ENCODE results near the gene SLC6A17.

The SLC6A17 gene

GRCh38 chr1:110136911-110137310 is 13.4 kb upstream of the SLC6A17 start:
- DNase-seq = peak; percentile 60

DNA sequence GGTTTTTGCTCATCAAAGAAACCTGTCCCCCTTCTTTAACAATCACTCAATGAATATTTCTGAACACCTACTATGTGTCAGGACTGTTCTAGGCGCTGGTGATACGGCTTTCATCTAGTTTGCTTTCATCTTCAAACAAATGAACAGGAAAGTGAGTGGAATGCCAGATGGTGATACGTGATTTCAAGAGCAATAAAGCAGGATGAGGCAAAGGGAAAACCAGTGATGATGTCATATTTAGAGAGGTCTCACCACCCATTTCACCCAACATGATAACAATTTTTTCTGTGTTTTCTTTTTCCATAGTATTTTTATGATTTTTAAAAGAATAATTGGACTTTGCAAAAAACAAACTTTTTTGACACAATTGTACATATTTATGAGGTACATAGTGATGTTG is 11.3 kb upstream of the SLC6A17 start:
- DNase-seq = no peak

- no peak for DNase-seq
These were observed 5.9 kb upstream of the SLC6A17 start for GRCh38 chr1:110144366-110144765.

DNA sequence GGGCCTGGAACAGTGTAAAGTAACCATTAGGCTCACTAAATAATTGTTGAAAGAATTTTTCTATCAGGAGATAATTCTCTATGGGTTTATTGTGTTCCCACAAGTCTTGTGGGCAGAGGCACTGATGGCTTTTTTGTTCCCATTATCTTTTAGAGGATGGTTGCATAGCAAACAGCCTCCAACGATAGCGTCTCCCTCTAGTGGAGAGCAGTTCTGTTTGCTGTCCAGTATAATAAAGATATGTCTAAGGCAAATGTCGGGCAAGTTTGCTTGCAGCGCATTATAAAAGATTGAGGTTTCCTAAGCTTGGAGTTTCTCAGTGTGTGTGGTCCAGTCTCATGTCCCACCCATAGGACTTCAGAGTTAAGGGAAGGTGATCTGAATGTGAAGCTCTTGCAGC is 1.3 kb upstream of the SLC6A17 start:
- DNase-seq = no peak

- DNase-seq = no peak
These were observed 928 bp downstream of the SLC6A17 start for GRCh38 chr1:110151175-110151669.

GRCh38 chr1:110152133-110152785 is 2.0 kb downstream of the SLC6A17 start:
- no peak for DNase-seq

GRCh38 chr1:110153407-110153950 is 3.2 kb downstream of the SLC6A17 start:
- DNase-seq = no peak

DNA sequence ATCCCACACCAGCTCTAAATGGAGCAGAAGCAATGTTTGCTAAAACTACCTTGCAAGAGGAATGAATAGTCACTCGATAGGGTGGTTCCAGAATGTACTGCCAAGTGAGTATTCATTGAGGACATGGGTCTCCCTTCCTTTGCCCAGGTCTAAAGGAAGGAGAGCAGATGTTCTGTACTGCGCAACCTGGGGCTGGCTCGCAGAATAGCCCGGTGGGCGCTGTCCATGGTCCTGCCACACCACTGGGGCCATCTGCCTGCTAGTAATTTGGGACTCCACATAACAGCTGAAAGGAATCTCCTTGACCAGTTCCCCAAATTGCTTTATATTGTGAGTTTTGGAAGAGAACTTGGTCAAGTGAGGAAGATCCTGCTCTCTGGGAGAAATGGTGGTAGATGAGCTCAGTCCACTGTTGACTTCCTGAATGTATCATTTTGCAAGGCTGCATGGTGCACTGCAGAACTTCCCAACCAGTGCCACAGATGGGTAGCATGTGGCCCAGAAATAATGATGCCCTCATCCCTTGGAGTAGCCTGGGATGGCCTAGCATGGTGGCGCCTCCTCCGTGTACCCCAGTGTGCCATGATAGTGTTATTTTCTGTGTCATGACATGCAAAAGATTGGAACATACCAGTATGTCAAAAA is 5.7 kb downstream of the SLC6A17 start:
- no peak for DNase-seq

DNA sequence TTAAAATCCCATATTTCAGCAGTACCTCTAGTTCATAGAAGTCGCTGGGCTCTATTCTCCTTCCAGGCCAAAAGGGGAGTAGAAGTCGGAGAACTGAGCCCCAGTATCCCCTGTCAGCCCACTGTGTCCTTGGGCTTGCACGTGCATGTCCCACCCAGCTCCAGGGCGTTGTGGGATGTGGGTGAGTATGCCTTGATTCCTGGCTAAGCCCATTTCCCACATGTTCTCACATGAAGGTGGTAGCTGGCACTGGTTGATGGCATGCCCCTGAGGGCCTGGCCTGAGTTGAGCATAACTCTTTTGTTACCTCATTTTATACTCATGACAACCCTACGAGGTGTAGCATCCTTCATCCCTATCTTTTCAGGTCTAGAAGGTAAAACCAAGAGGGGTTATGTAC is 8.0 kb downstream of the SLC6A17 start:
- DNase-seq = no peak

DNA sequence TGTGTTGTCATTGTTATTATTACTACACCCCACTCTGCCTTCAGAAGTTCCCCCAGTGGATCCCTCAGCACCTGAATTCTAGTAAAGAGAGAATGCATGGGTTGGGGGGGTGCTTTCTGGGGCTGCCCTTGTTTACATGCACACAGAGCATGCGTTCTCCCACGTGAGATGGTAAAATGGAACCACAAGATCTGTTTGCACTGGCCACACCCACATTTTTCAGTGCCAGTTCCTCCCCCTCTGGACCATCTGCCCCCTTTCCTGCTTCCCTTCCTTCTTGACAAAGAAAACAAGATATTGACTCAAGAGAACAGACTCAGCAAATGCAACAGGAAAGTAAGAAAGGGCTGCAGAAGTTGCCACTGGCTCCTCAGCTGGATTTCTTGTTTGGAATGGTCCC is 8.9 kb downstream of the SLC6A17 start:
- DNase-seq = no peak

GRCh38 chr1:110160538-110161100 is 10.3 kb downstream of the SLC6A17 start:
- no peak for DNase-seq

- DNase-seq = no peak
These were observed 10.9 kb downstream of the SLC6A17 start for GRCh38 chr1:110161165-110161564.

- peak; percentile 35 for DNase-seq
These were observed 11.6 kb downstream of the SLC6A17 start for GRCh38 chr1:110161849-110162248.

- no peak for DNase-seq
These were observed 13.3 kb downstream of the SLC6A17 start for GRCh38 chr1:110163591-110163990.

DNA sequence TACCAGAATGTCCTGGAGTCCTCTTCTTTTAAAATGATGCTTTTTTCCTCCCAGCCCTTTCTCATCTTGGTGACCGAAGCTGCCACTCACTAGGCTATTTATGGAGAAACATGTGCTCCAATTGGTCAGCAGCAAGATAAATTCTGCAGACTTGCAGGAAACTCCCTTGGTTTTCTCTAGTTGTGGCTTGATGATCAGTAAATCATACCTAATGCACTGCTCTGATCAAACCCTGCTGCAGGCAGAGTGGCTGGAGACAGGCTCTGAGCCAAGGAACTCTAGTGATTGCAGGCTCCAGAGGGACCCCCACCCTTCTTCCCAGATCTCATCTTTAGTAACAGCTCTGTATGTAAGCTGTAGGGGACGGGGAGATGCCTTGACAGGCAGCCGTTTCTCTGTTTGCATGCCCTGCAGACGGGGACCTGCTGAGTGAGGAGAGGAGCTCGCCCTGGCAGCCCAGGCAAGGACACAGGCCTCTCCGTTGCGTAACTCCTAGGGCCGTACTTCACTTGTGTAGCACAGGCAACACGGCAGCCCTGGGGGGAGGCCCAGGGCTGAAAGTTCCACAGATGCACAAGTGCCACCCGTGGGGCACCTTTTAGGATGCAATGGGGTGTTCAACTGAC is 14.5 kb downstream of the SLC6A17 start:
- no peak for DNase-seq

DNA sequence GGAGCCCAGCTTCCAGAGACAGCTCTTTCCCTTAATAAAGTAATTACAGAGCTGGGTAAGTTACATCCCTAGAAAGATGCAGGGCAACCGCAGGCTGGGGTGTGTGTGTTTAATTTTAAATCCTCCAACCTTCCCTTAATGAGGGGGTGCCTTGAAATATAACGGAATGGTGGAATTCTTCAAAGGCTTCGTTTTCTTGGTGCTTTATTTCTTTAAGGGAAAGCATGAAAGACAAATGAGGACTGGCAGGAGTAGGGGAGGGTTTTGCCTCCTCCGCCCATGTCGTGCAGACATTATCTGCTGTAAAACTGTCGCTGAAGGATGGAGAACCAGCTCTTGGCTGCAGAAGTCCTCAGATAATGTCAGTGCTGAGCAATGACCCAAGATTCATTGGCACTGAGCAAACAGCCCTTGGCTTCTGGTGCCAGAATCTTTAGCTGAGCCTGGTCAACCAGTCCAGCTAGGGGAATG is 15.5 kb downstream of the SLC6A17 start:
- DNase-seq = no peak

GRCh38 chr1:110166861-110167260 is 16.6 kb downstream of the SLC6A17 start:
- no peak for DNase-seq

- DNase-seq = no peak
These were observed 20.8 kb downstream of the SLC6A17 start for GRCh38 chr1:110170766-110171733.

DNA sequence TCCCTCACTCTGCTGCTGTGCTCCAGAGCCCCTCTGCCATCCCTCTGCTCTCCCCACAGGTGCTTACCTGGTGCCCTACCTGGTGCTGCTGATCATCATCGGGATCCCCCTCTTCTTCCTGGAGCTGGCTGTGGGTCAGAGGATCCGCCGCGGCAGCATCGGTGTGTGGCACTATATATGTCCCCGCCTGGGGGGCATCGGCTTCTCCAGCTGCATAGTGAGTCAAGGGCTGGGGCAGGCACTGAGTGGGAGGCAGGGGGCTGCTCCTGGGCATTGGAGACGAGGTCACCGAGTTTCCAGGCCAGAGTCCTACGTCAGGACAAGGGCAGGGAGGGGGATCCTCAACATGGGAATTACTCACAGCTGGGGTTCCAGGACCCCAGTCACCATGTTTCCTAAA is 21.7 kb downstream of the SLC6A17 start:
- no peak for DNase-seq

- no peak for DNase-seq
These were observed 23.3 kb downstream of the SLC6A17 start for GRCh38 chr1:110173466-110174105.

DNA sequence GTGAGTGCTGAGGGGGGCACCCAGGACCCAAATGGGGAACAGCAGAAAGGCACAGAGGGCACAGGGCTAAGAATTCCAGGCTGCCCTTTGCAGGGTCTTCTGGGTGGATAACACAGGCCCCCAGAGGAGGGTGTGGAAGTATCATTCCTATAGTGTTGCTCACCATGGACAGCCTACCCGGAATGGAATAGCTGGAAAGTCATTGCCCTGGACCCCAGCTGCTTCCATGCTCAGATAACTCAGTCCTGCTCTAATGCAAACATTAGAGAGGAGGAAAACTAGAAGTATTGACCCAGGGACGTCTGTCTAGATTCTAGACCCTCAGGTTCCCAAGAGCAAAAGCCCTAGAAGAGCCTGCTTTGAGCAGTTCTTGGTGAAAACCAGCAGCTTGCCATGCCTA is 24.7 kb downstream of the SLC6A17 start:
- DNase-seq = no peak
